ENCODE measurements around the gene ZNF688.

DNA sequence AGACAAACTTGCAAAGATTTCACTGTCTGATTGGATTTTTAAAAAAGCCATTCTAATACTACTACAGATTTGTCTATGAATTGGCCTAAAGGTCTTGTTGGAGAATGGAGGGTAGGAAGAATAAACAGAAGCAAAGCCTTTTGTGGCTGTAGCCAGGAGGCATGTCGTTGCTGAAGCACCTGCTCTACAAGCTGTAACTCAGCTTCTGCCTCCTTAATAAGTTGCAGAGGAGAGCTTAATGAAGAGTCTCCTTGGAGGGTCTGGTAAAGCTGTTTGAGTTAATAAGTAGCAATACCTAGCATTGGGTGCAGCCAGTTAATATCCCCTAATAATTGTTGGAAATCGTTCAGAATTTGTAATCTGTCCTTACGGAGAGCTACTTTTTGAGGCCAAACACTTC lies 48.7 kb upstream of the ZNF688 start:
- TF ChIP-seq SP1 (IDR thresholded peaks at IDR 0.05) = no peak
- no peak for TF ChIP-seq CTBP1 (IDR thresholded peaks at IDR 0.05; ENCODE audit: borderline replicate concordance)
- no peak for TF ChIP-seq BHLHE40 (IDR thresholded peaks at IDR 0.05; ENCODE audit: borderline replicate concordance)
- TF ChIP-seq HDGF (IDR thresholded peaks at IDR 0.05; ENCODE audit: borderline replicate concordance) = no peak
- no peak for TF ChIP-seq FOXM1 (IDR thresholded peaks at IDR 0.05; ENCODE audit: borderline replicate concordance)
- no peak for TF ChIP-seq FOXA1 (IDR thresholded peaks at IDR 0.05)

Data from HEK293T (cell line).